ENCODE data around the gene GALNT18. TPM values are rescaled to one million over a fixed set of nuclear protein-coding genes. Genes with fewer than 3 reads are reported as not detected.

GALNT18 gene
- total RNA-seq, 1 experiment from 2014 or later, result 14.1 TPM

GRCh38 chr11:11577932-11578911 is 43.6 kb downstream of the GALNT18 start:
- ChIA-PET POLR2A (interaction anchor here (0.6 to 2.7 kb wide), 5 partner anchors 10 to 146 kb away, joined by 3 to 8 read pairs (median 3); no protein-coding TSS in a partner anchor), CTCF (interaction anchor here (1.1 kb wide), 1 partner anchor 44 kb away, joined by 3 read pairs; the partner anchor contains the start of gene GALNT18)
- Mint-ChIP-seq H3K36me3 (ENCODE audit: insufficient read depth, unreplicated experiment) (no peaks in the 10 kb centered on the region), H3K4me1 (ENCODE audit: insufficient read depth, unreplicated experiment) (peaks cover 28% of the 10 kb centered on the region), H3K4me3 (ENCODE audit: unreplicated experiment) (no peak overlapping the region), H3K9me3 (ENCODE audit: unreplicated experiment) (no peaks in the 10 kb centered on the region), H3K27me3 (ENCODE audit: insufficient read depth, unreplicated experiment) (no peaks in the 10 kb centered on the region), H3K27ac (ENCODE audit: low read depth, unreplicated experiment) (peak overlapping the region; percentile 3)
- TF ChIP-seq CTCF (IDR thresholded peaks at IDR 0.05; ENCODE audit: unreplicated experiment), result no peak
- intact Hi-C loops (cut with micrococcal nuclease), result no loop called here
- peak; percentile 26 for DNase-seq (ENCODE audit: unreplicated experiment)
- BruUV-seq (replicated peaks), result no TSS peak

GRCh38 chr11:11577251-11577855 is 44.5 kb downstream of the GALNT18 start:
- H3K9me3 Mint-ChIP-seq (ENCODE audit: unreplicated experiment), result no peaks in the 10 kb centered on the region
- POLR2A ChIA-PET, result interaction anchor here (0.6 to 2.7 kb wide), 5 partner anchors 9 to 1768 kb away, joined by 3 to 8 read pairs (median 3); no protein-coding TSS in a partner anchor
- peaks cover 28% of the 10 kb centered on the region for H3K4me1 Mint-ChIP-seq (ENCODE audit: insufficient read depth, unreplicated experiment)
- peak; percentile 53 for DNase-seq (ENCODE audit: unreplicated experiment)
- H3K36me3 Mint-ChIP-seq (ENCODE audit: insufficient read depth, unreplicated experiment), result no peaks in the 10 kb centered on the region
- no peaks in the 10 kb centered on the region for H3K27me3 Mint-ChIP-seq (ENCODE audit: insufficient read depth, unreplicated experiment)
- CTCF ChIA-PET, result interaction anchor here (1.1 kb wide), 1 partner anchor 44 kb away, joined by 3 read pairs; the partner anchor contains the start of gene GALNT18
- TF ChIP-seq CTCF (IDR thresholded peaks at IDR 0.05; ENCODE audit: unreplicated experiment), result no peak
- no TSS peak for BruUV-seq (replicated peaks)
- peak overlapping the region; percentile 3 for H3K27ac Mint-ChIP-seq (ENCODE audit: low read depth, unreplicated experiment)
- intact Hi-C loops (cut with micrococcal nuclease), result no loop called here
- H3K4me3 Mint-ChIP-seq (ENCODE audit: unreplicated experiment), result no peak overlapping the region

GRCh38 chr11:11574373-11575287 is 47.2 kb downstream of the GALNT18 start:
- ChIA-PET POLR2A (interaction anchor here (0.6 to 1.1 kb wide), 4 partner anchors 10 to 516 kb away, joined by 3 read pairs; no protein-coding TSS in a partner anchor), CTCF (interaction anchor here (0.6 to 1.1 kb wide), 5 partner anchors 10 to 501 kb away, joined by 3 to 4 read pairs (median 3); partner anchors contain the start of gene GALNT18)
- intact Hi-C loops (cut with micrococcal nuclease), result no loop called here
- Mint-ChIP-seq H3K27ac (ENCODE audit: low read depth, unreplicated experiment) (no peak overlapping the region), H3K4me1 (ENCODE audit: insufficient read depth, unreplicated experiment) (peaks cover 21% of the 10 kb centered on the region), H3K27me3 (ENCODE audit: insufficient read depth, unreplicated experiment) (no peaks in the 10 kb centered on the region), H3K4me3 (ENCODE audit: unreplicated experiment) (no peak overlapping the region), H3K36me3 (ENCODE audit: insufficient read depth, unreplicated experiment) (peaks cover 9% of the 10 kb centered on the region), H3K9me3 (ENCODE audit: unreplicated experiment) (no peaks in the 10 kb centered on the region)
- no TSS peak for BruUV-seq (replicated peaks)
- no peak for DNase-seq (ENCODE audit: unreplicated experiment)
- no peak for TF ChIP-seq CTCF (IDR thresholded peaks at IDR 0.05; ENCODE audit: unreplicated experiment)

Measured in MCF 10A (cell line).